Stimulated activated CD4-positive, alpha-beta T cell treated with anti-CD3 and anti-CD28 coated beads, Interleukin-4, amount 100 ng/mL, for 4 hours (primary cell): ENCODE data around the gene GK.
"Not testable (repeated sequence)": the region's sequence is repeated elsewhere in the genome, so short reads cannot be mapped to it uniquely, and the experiment has no call there.

ENCODE experiments used
- DNase-seq, 2 experiments: peaks; one replicate each; pipeline ENCODE4 v3.0.0-alpha.2; 2020

GK gene

DNA sequence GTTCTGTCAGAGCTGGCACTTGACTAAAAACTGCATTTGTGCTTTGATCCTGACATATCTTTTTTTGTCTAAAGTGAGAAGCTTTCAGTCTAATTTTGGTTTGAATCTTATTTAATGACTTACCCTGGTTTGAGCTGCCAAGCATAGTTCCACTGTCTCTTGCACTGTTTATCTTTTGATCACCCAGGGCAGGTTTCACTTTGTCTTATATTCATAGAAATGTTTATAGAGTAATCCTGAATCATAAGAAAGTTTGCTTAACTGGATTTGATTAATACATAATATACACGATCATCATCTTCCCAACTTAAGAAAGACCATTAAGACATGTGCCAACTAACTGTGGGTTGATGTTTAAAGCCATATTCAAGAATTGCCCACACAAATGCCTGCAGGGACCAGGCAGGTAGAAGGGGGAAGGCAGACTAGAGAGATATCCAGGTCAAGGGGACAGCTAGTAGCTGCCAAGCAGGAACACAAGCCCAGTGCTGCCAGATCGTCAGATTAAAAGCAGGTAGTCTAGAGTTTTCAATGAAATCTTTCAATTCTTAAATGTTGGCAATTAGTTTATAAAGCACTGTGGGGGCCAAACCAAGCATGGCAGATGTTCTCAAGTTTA lies 1.9 kb downstream of the GK start:
- no peak for DNase-seq

DNA sequence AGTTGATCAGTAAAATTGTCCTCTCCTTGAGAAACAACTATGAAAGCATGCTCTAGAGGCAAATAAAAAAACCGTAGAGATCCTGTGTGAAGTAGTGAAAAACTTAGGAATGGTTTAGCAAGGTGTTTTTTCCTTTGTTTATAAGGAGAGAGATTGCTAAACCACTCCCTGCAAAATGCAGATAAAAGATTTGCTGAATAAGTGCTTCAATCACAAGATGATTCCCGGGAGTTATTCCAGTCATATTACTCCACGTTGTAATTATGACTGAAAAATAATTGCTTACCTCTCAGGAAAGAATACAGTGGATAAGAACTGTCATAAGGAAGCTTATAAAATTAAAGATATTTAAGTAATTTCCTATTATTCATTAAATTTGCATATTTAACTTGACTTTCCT lies 2.8 kb downstream of the GK start:
- no peak for DNase-seq

GRCh38 chrX:30657196-30658161 lies 4.3 kb downstream of the GK start:
- DNase-seq = peak in 1 of 2 experiments; percentile 3

DNA sequence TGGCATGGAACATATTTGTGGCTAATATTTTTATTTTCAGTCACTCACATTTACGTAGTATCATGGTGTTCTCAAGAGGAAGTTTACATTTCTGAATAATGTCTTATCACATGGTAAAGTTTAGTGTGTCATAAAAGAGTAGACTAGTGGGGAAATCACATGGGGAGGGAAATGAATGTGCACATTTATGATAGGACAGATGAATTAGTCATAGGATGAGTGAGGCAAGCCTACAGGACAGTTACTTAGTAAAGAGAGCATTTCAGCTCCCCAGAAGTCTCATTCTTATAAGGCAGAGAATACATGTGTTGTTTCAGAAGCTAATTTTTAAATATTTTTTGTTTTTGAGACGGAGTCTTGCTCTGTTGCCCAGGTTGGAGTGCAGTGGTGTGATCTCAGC lies 6.2 kb downstream of the GK start:
- DNase-seq = no peak

- DNase-seq = no peak
These were observed 8.0 kb downstream of the GK start for GRCh38 chrX:30661228-30661627.

DNA sequence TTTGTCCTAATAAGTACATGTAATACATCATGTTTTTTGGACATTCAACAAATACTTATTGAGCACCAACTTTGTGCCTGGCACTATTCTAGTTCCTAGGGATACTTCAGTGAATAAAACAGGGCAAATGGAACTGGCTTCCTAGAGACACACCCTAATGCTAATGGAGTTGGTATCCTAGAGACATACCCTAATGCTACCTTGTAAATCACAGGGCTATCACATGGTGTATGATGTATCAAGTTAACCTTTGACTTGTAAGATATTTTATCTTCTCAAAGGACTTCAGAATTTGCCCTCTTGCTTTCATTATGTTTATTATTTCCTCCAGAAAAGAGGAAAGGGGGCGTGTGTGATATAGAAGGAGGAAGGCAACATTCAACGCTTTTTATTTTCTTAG lies 10.1 kb downstream of the GK start:
- DNase-seq = no peak

- no peak for DNase-seq
These were observed 12.2 kb downstream of the GK start for GRCh38 chrX:30665471-30665870.

- no peak for DNase-seq
These were observed 12.9 kb downstream of the GK start for GRCh38 chrX:30666094-30666493.

DNA sequence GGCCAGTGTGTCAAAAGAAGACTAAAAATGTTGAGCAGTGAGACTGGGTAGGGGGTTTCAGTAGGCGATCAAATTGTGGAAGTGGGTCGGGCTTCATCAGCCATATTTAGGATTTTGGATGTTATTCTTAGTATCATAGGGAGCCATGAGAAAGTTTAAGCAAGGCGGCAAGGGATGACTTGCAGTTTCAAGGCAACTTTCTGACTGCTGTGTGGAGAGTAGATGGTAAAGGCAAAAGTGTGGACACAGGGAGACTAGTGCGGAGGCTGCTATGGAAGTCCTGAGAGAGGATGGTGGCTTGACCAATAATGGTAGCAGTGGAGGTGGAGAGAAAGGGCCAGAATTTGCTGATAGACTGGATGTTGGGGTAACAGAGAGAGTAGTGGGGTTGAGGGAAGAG lies 15.4 kb downstream of the GK start:
- DNase-seq = no peak

- not testable (repeated sequence) for DNase-seq
These were observed 18.0 kb downstream of the GK start for GRCh38 chrX:30671189-30671588.

DNA sequence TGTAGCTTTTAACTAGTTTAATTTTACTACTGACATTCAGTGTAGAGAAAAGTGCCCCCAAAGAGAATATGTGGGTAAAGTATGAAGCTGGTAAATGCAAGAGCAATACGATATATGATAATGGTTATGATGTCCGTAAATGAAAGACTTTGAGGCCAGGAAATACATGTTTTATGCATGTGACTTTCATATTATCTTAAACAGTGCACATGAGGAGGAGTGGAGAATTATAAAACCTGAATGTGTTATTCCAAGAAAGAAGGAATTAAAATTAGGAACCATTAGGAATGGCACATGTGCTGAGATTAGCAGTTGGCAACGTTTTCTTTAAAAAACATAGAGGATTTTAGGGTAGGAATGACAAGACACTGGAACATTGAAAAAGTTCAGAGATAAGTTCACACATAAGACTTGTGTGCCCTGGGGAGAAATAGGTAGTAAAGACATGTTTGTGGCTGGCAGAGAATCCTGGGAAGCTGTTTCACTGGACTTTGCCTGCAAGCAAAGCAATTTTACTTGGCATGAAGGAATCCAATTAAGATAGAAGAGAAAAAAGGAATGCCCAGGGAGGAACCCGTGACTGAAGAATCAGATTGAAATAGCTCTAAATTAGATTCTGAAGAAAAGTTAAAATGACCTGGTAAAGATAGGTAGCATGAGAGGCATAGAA lies 20.0 kb downstream of the GK start:
- DNase-seq = no peak

DNA sequence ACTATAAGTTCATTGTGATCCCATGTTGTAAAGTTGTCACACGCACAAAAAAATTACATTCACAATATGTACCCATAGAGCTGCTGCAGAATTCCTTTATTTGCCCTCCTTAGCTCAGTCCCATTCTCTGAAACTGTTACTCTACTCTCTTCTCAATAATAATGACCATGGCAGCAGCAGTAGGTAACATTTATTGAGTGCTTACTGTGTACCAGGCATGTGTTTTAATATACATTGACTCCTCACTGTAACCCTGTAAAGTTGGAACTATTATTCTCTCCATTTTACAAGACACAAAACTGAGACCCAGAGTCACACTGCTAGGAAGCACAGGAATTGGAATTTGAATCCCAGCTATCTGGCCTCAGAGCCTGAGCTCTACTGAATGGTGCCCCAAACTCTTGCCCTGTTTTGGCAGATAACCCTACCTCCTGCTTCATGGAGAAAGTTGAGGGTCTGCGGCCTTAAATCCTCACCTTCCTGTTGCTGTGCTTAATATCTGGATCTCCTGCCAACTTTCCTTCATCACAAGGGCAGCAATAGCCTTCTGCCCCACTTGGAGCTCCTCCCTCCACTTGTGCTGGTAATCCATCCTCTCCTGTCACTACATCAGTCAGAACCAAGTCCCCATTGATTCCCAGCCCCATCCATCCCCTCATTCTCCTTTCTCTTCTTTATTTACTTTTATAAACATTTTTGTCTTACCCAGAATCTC lies 20.8 kb downstream of the GK start:
- DNase-seq = no peak

- no peak for DNase-seq
These were observed 21.6 kb downstream of the GK start for GRCh38 chrX:30674799-30675198.

DNA sequence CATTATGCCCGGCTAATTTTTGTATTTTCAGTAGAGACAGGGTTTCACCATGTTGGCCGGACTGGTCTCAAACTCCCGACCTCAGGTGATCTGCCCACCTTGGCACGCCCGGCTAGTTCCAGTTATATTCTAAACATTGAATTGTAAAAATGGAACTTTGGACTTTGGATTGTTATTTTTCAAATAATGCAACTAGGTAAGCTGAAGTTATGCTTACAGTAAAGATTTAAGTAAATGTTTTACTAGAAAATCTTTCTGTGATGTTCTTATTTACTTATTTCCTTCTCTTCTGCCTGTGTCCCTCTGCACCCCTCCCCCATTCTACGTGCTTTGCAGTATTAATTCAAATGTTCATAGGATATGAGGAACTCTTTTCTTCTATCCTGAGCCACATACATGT lies 26.1 kb downstream of the GK start:
- no peak for DNase-seq

- DNase-seq = no peak
These were observed 27.4 kb downstream of the GK start for GRCh38 chrX:30680618-30681017.

GRCh38 chrX:30688641-30689040 lies 35.4 kb downstream of the GK start:
- no peak for DNase-seq

DNA sequence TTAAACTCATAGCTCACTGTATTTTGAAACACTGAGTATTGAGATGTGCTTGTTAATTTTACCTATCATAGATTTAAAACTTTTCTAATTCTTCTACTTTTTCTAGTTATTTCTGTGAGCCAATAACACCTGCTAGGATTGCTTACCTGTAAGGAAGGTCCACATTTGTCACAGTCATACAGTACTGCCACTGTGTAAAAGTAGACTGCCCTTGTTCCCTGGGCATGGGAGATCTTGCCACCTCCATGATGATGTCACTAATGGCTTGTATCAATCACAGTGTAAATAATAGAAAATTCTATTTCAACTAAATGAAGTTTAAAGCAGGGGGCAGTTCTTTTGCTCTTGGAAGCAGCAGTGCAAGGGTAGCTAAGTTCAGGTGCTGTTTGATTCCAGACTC lies 35.9 kb downstream of the GK start:
- DNase-seq = no peak

DNA sequence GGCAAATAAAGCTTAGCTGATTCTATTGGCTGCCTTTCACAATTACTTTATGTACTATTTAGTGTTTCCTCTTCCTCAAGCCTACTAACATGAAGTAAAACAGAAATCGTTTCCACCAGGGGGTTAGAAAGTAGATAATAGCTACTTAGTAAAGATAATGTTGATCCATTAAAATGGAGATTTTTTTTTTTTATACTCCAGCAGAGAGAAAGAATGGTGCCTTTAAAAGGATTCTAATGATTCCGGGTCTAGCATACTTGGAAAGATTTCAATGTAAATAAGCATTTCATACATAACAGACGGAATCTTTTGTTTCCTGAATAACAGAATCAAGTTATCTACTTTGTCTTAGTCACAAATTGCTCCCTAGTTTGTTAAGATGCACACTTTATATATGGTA lies 37.1 kb downstream of the GK start:
- no peak for DNase-seq

- no peak for DNase-seq
These were observed 40.9 kb downstream of the GK start for GRCh38 chrX:30693999-30694650.

DNA sequence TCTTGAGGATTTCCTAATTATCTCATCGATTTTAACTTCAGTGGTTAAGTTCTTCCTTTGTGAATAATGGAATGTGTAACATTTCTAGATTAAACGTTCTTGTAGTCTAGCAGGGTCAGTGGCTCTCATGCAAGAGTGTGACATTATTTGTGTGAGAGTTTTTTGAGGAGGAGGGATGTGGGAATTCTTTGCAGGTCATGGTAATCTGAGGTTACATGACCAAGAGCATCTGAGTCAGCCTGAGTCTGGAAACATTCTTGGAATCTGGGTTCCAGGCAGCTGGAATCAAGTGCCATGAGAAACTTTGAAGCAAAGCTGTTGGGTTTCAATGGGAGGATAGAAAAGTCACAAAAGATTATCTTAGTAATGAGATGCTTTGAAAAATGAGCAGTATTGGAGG lies 49.5 kb downstream of the GK start:
- DNase-seq = no peak

DNA sequence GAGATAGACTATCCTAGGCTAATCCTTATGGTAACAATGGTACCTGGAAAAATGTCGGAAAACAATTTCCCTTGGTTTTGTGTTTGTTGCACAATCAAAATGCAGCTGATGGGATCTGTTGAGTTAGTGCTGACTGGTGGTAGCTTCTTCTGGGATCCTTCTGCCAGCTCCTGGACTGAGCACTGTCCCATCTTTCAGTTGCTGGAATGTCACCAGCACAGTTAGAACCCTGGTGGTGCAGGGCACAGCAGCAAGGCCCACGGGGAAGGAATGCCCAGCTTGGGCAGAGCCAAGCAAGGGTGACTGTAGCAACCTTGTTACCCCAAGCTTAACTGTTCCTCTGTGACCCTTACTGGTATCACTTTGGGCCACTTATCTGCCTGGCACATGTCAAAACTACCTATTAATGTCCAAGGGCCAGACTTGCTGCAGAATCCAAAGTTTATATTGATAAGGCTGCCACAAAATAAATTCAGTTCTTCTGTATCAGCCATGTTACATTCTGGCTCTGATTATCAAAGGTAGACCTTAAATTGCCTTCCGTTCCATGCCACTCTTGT lies 53.1 kb downstream of the GK start:
- no peak for DNase-seq

GRCh38 chrX:30712214-30712613 lies 59.0 kb downstream of the GK start:
- DNase-seq = no peak
